Gastrocnemius medialis (tissue), 4 donors: ENCODE data around the gene SUV39H2.

Source experiments
- CTCF ChIP-seq, 5 experiments: fragments of 450-650 bp in 3 of 5; fragments of 200-600 bp in 2 of 5; sonication (generic) in 2 of 5; IDR thresholded peaks in 4 of 5; conservative IDR thresholded peaks in 1 of 5; 1 replicate in 4 of 5; 2 replicates in 1 of 5; pipeline ENCODE4 v1.5.1; 2016 to 2019; ENCODE audit warnings: antibody characterized with exemption in 5 of 5, mild to moderate bottlenecking in 3 of 5, moderate library complexity in 3 of 5
- POLR2A ChIP-seq, 2 donors: fragments of 450-650 bp; IDR thresholded peaks; one replicate each; pipeline ENCODE4 v1.6.1; 2017; ENCODE audit warnings: antibody characterized with exemption in 2 of 2, mild to moderate bottlenecking in 2 of 2, moderate library complexity in 2 of 2

GRCh38 chr10:14858338-14858960 lies 20.2 kb upstream of the SUV39H2 start:
- TF ChIP-seq CTCF (IDR thresholded peaks at IDR 0.05 in 4 of 5, conservative IDR thresholded peaks at IDR 0.05 in 1 of 5) (no peak), POLR2A (IDR thresholded peaks at IDR 0.05) (no peak)
